HG02938 (cell line): ENCODE data around the gene NPB.
A peak's percentile ranks its signal among the peaks of the same experiment; 100 is the strongest.

ENCODE experiments used
- ATAC-seq: cut with Tn5 transposase; IDR thresholded peaks from one replicate; pipeline ENCODE4 v1.9.1; 2021; ENCODE audit warnings: mild to moderate bottlenecking, moderate library complexity; ENCODE audit not compliant: unreplicated experiment

NPB gene

GRCh38 chr17:81902023-81902652 is at the start of gene NPB:
Gene NPB (plus strand): TSS chr17:81902238. CDS start chr17:81902278, 40 bp downstream.
- ATAC-seq, result no peak

- ATAC-seq, result no peak
Observed at GRCh38 chr17:81854974-81855774, 46.9 kb upstream of the NPB start.

GRCh38 chr17:81858170-81858966 is 43.7 kb upstream of the NPB start:
- no peak for ATAC-seq

- ATAC-seq, result no peak
Observed at GRCh38 chr17:81858967-81859905, 42.8 kb upstream of the NPB start.

- no peak for ATAC-seq
Observed at GRCh38 chr17:81859906-81860755, 41.9 kb upstream of the NPB start, which contains the start of gene P4HB. Gene P4HB (minus strand): TSS chr17:81860535. CDS start chr17:81860471, 64 bp downstream.

- peak; percentile 80 for ATAC-seq
Observed at GRCh38 chr17:81860756-81861568, 41.1 kb upstream of the NPB start.

GRCh38 chr17:81863123-81863675 is 38.8 kb upstream of the NPB start:
- no peak for ATAC-seq

- ATAC-seq, result no peak
Observed at GRCh38 chr17:81863833-81864768, 37.9 kb upstream of the NPB start.

- no peak for ATAC-seq
Observed at GRCh38 chr17:81865358-81865732, 36.7 kb upstream of the NPB start.

- no peak for ATAC-seq
Observed at GRCh38 chr17:81865733-81866439, 36.2 kb upstream of the NPB start.

GRCh38 chr17:81866440-81867169 is 35.4 kb upstream of the NPB start:
- no peak for ATAC-seq

- ATAC-seq, result no peak
Observed at GRCh38 chr17:81867170-81867990, 34.7 kb upstream of the NPB start.

- ATAC-seq, result no peak
Observed at GRCh38 chr17:81867991-81868673, 33.9 kb upstream of the NPB start.

GRCh38 chr17:81868674-81869220 is 33.3 kb upstream of the NPB start:
- ATAC-seq, result no peak
